ENCODE data around the gene RCBTB2. TPM values are rescaled to one million over a fixed set of nuclear protein-coding genes. Genes with fewer than 3 reads are reported as not detected.

Gene RCBTB2
- total RNA-seq, 2 experiments from 2014 or later: 6.1 to 6.5 TPM

DNA sequence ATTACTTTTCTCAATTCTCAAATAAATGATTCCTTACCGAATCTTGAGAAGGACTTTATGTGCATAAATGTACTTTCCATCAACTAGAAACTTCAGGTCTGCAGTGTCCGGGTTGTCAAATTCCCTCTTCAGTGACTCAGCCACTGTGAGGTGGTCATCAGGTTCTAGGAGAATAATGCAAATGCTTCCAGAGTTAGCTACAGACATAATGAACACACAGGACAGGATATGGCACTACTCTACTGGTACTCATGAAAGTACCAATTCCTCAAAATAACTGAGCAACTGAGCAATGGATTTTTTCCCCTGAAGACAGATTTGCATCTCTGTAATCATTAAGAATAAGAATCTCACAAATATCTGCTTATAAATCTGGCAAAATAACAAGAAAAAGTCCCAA lies 31.2 kb downstream of the RCBTB2 start:
- DNase-seq (no peak), ATAC-seq (ENCODE audit: poor library complexity) (no peak)
- peaks cover 57% of the 10 kb centered on the region for H3K4me1 Mint-ChIP-seq (ENCODE audit: low read depth)
- peaks cover 0 to 3% of the 10 kb centered on the region in 2 experiments for H3K9me3 ChIP-seq (ENCODE audit: control insufficient read depth in 1 of 2, insufficient read depth in 1 of 2, low read length in 2 of 2)
- H3K36me3 ChIP-seq (ENCODE audit: insufficient read depth, low read length): no peaks in the 10 kb centered on the region
- TF ChIP-seq, protein P1, sequence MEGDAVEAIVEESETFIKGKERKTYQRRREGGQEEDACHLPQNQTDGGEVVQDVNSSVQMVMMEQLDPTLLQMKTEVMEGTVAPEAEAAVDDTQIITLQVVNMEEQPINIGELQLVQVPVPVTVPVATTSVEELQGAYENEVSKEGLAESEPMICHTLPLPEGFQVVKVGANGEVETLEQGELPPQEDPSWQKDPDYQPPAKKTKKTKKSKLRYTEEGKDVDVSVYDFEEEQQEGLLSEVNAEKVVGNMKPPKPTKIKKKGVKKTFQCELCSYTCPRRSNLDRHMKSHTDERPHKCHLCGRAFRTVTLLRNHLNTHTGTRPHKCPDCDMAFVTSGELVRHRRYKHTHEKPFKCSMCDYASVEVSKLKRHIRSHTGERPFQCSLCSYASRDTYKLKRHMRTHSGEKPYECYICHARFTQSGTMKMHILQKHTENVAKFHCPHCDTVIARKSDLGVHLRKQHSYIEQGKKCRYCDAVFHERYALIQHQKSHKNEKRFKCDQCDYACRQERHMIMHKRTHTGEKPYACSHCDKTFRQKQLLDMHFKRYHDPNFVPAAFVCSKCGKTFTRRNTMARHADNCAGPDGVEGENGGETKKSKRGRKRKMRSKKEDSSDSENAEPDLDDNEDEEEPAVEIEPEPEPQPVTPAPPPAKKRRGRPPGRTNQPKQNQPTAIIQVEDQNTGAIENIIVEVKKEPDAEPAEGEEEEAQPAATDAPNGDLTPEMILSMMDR (IDR thresholded peaks at IDR 0.05): no peak
- no peak overlapping the region for H3K4me3 Mint-ChIP-seq
- no peaks in the 10 kb centered on the region for H3K36me3 Mint-ChIP-seq (ENCODE audit: low read depth)
- POLR2A ChIA-PET: interaction anchor here (1.2 kb wide), 1 partner anchor 31 kb away, joined by 3 read pairs; no protein-coding TSS in a partner anchor
- H3K9me3 Mint-ChIP-seq: no peaks in the 10 kb centered on the region
- peaks cover 49% of the 10 kb centered on the region for H3K4me1 ChIP-seq (ENCODE audit: insufficient read depth, low read length)
- H3K27ac ChIP-seq (ENCODE audit: low read depth in 1 of 2, low read length in 2 of 2): no peak overlapping the region
- no peaks in the 10 kb centered on the region for H3K27me3 Mint-ChIP-seq
- no peak overlapping the region for H3K27ac Mint-ChIP-seq
- CTCF ChIA-PET: no interaction called here
- H3K4me3 ChIP-seq (ENCODE audit: low read length): no peak overlapping the region
- intact Hi-C loops (cut with DNase I, micrococcal nuclease): loop anchor here in 1 of 2 experiments (5.0 kb wide), 1 partner anchor 66 kb away; no protein-coding TSS in a partner anchor
- no peaks in the 10 kb centered on the region for H3K27me3 ChIP-seq (ENCODE audit: control insufficient read depth in 1 of 2, insufficient read depth in 2 of 2, low read length in 2 of 2)

- no peak for ATAC-seq (ENCODE audit: poor library complexity)
- Mint-ChIP-seq H3K4me3 (no peak overlapping the region), H3K36me3 (ENCODE audit: low read depth) (no peaks in the 10 kb centered on the region), H3K27me3 (no peaks in the 10 kb centered on the region), H3K9me3 (no peaks in the 10 kb centered on the region), H3K27ac (peak overlapping the region; percentile 25), H3K4me1 (ENCODE audit: low read depth) (peaks cover 57% of the 10 kb centered on the region)
- intact Hi-C loops (cut with DNase I, micrococcal nuclease): loop anchor here in 1 of 2 experiments (5.0 kb wide), 1 partner anchor 67 kb away; no protein-coding TSS in a partner anchor
- Histone ChIP-seq H3K27ac (ENCODE audit: low read depth in 1 of 2, low read length in 2 of 2) (no peak overlapping the region), H3K9me3 (ENCODE audit: control insufficient read depth in 1 of 2, insufficient read depth in 1 of 2, low read length in 2 of 2) (peaks cover 0 to 3% of the 10 kb centered on the region in 2 experiments), H3K4me1 (ENCODE audit: insufficient read depth, low read length) (peaks cover 47% of the 10 kb centered on the region), H3K4me3 (ENCODE audit: low read length) (no peak overlapping the region), H3K36me3 (ENCODE audit: insufficient read depth, low read length) (no peaks in the 10 kb centered on the region), H3K27me3 (ENCODE audit: control insufficient read depth in 1 of 2, insufficient read depth in 2 of 2, low read length in 2 of 2) (no peaks in the 10 kb centered on the region)
- DNase-seq: peak in 2 of 14 experiments; percentile 55 to 60
- ChIA-PET POLR2A (interaction anchor here (1.2 kb wide), 1 partner anchor 31 kb away, joined by 3 read pairs; no protein-coding TSS in a partner anchor), CTCF (no interaction called here)
- TF ChIP-seq, protein P1 (IDR thresholded peaks at IDR 0.05): no peak
These were observed 32.2 kb downstream of the RCBTB2 start for GRCh38 chr13:48500652-48501197.

- POLR2A ChIA-PET: interaction anchor here (0.7 kb wide), 1 partner anchor 19 kb away, joined by 3 read pairs; no protein-coding TSS in a partner anchor
- no peaks in the 10 kb centered on the region for H3K36me3 ChIP-seq (ENCODE audit: insufficient read depth, low read length)
These were observed 35.2 kb downstream of the RCBTB2 start for GRCh38 chr13:48497669-48498068.

More at GRCh38 chr13:48497669-48498068, 35.2 kb downstream of the RCBTB2 start:
- peaks cover 0 to 3% of the 10 kb centered on the region in 2 experiments for H3K9me3 ChIP-seq (ENCODE audit: control insufficient read depth in 1 of 2, insufficient read depth in 1 of 2, low read length in 2 of 2)
- CTCF ChIA-PET: no interaction called here
- H3K27me3 Mint-ChIP-seq: no peaks in the 10 kb centered on the region
- no peak for DNase-seq
- TF ChIP-seq, protein P1 (IDR thresholded peaks at IDR 0.05): no peak
- peaks cover 42% of the 10 kb centered on the region for H3K4me1 Mint-ChIP-seq (ENCODE audit: low read depth)
- no peak overlapping the region for H3K27ac ChIP-seq (ENCODE audit: low read depth in 1 of 2, low read length in 2 of 2)
- intact Hi-C loops (cut with DNase I, micrococcal nuclease): loop anchor here in 1 of 2 experiments (5.0 kb wide), 1 partner anchor 85 kb away; the partner anchor contains the start of gene LPAR6
- H3K4me3 ChIP-seq (ENCODE audit: low read length): no peak overlapping the region
- peak overlapping the region; percentile 19 for H3K27ac Mint-ChIP-seq
- H3K27me3 ChIP-seq (ENCODE audit: control insufficient read depth in 1 of 2, insufficient read depth in 2 of 2, low read length in 2 of 2): no peaks in the 10 kb centered on the region
- peaks cover 39% of the 10 kb centered on the region for H3K4me1 ChIP-seq (ENCODE audit: insufficient read depth, low read length)
- no peak for ATAC-seq (ENCODE audit: poor library complexity)
- H3K9me3 Mint-ChIP-seq: no peaks in the 10 kb centered on the region
- H3K36me3 Mint-ChIP-seq (ENCODE audit: low read depth): no peaks in the 10 kb centered on the region
- no peak overlapping the region for H3K4me3 Mint-ChIP-seq
